ENCODE data around the gene SLC25A21.
"Not testable (repeated sequence)": the region's sequence is repeated elsewhere in the genome, so short reads cannot be mapped to it uniquely, and the experiment has no call there.

SLC25A21 gene

DNA sequence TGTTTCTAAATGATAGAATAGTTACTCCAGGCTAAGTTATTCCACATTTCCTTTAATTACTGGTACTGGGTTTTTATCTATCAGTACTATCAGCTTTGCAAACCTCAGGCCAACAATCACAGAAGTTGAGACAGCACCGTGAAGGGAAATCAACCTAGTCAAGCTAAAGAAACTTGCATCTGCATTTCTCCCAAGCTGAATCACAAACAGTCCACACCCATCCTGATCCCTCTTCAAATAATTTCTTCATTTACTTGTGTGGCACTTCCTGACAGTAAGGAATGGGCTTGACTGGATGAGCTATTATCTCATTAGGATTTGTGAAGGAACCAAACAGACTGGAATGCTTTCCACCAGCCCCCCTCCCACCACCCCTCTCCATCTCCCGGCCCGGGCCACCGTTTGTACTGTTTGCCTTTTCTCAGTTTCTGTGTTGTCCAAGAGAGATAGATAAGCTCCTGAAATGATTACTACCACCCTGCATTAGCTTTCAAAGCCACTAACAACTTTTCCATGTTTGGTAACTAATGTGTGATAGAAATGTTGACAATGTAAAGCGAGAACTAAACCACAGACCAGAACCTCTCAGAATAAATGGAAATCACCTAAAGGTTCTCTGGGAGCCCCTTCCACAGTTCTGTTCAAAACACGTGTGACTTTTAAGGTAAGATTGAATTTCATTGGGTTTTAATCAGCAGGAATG lies 236.3 kb downstream of the SLC25A21 start:
- DNase-seq = no peak

DNA sequence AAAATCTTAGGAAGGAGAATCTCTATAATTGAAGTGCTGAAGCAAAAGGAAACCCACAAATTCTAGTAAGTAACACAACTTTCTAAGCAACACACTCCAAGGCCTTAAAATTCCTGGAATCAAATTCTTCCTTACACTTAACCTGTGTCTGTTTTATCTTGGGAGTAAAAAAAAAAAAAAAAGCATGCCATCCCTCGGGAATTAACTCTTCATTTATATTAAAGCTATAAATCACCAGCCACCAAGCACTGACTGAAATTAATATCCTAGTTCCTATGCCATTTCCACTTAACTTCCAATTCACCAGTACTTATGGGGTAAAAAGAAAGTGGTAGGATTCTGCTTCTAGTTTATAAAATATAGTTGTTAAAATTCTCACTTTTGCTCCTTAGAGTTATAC lies 238.1 kb downstream of the SLC25A21 start:
- DNase-seq = no peak

DNA sequence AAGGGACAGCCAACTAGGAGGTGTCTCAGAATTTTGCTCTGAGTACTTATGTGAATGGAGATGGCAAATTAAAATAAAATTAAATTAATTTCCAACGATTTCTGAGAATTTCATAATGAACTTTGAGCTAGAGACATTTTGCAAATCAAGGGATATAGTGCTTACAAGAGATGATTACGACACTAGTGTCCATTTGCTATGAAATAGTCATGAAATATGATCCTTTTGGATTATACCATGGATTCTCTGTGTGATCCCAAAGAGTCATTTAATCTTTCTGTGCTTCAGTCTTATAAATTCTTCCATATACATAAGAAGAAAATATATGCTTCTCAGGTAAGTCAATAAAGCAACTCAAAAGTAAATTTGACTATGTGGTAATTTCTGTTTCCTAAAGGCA lies 240.6 kb downstream of the SLC25A21 start:
- DNase-seq = no peak

DNA sequence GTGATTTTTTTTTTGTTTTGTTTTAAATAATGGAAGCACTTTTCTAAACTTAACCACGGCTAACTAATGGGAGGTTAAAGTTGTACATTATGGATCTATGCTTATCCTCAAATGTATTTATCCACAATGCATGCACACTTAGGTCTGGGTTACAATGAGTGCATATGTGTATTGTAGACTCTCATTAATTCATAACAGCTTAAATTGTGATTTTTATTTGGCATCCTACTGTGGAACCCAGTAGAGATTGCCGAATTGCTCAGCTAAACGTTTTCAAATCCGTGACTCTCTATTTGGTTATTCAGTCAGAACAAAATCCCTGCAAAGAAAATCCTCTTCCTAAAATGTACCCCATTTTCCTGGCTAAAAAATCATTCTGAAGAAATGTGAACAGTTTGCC lies 244.0 kb downstream of the SLC25A21 start:
- DNase-seq = no peak

DNA sequence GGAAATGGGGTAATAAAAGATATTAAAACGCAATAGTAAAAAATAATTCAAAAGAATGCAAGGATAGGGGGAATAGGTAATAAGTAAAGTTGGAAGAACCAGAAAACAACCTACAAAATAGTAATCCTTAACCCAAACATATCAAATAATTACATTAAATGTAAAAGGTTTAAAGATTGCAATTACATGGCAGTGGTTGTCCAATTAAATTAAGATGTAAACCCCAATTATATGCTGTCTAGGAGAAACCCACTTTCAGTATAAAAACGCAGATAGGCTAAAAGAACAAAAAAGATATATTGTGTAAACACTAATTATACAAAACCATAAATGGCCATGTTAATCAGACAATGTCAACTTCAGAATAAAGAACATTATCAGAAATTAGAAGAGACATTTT lies 247.3 kb downstream of the SLC25A21 start:
- DNase-seq = no peak

DNA sequence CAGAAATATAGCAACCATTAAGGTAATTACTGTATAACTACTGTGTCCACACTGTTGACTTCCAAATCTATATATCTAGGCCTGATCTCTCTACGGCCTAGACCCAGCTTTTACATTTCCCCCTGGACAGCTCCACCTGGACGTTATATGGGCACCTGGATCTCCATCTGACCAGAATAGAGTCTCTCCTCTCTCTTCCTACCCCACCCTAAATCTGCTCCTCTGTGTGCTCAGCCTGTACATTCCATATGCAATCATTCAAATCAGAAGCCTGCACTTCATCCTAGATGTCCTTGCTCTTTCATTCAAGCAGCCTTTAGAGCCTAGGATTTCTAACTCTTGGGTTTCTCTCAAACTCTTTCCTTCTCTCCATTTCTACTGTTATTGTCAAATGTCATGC lies 255.7 kb downstream of the SLC25A21 start:
- no peak for DNase-seq

DNA sequence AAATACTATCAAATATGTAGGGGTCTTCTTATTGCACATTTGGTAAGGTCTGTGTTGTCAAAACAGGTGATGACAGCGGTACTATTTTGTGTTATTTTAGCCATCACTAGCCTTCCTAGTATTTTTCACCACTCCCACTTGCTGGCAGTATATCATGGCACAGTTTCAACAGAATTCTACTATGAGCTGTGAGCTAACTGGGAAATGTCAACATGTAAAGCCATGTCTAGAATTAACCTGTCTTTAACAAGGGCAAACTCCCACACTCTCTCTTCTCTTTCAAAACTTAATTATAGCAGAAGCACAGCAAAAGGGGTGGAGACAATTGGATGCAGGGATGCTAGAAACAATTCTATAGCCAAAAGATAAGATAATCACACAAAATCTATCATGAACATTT lies 257.3 kb downstream of the SLC25A21 start:
- no peak for DNase-seq

DNA sequence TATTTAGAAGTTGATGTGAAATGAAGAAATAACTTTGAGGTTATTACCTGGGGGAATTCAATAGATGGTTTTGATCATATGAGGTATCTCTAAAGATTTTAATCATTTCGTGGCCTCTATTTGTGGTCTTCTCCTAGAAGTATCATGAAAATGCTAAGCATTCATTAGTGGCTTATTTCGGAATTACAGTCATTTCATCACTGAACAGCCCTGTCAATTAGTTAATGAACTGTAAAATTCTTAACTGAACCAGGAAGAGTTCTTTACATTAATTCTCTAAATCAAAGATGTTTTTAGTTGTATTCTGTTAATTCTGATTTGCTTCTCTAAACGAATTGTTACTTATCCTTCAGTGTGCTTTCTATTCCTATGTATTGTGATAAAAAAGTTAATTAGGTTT lies 261.8 kb downstream of the SLC25A21 start:
- no peak for DNase-seq

DNA sequence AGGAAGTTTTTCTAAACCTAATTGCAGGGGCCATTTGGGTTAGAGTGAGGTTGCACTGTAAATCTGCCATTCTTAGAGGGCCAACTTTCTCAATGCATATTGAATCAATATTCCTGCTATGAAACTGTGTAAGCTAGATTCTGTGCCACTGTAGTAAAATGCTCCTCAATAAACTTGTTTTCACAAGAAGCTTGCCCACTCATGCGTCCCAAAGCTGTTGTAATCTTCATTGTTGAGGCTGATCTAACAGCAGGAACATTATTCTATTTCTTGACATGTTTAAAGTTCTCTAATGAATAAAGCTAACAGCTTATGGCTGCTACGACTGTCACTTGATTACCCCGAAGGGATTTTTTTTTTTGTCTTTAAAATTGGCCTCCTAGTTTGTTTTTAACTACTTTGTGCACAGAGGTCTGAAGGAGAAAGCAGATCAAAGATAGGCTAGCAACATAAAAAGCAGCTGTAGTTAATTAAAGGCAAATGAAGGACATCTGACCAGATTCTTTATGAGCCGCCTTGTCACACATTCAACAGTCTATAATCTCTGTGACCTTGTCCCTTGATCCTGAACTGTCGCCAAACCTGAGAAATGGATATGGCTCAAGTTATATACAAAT lies 267.0 kb downstream of the SLC25A21 start:
- DNase-seq = no peak

DNA sequence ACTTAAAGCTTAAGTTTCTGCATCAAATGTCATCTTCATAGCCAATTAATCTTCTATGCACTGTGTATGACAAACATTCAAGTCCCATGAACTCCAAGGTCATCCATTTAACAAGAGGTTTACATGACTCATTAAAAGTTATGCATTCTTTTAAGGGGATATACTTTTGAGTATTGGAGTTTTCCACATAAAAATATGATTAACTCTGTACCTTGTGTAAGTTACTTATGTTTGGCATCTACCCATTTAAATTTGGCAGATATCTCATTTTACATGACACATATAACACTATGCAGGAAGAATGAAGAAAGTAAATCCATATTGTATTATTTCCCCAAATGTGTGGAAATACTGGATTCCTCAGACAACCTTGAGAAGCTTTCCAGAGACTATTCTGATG lies 270.5 kb downstream of the SLC25A21 start:
- no peak for DNase-seq

DNA sequence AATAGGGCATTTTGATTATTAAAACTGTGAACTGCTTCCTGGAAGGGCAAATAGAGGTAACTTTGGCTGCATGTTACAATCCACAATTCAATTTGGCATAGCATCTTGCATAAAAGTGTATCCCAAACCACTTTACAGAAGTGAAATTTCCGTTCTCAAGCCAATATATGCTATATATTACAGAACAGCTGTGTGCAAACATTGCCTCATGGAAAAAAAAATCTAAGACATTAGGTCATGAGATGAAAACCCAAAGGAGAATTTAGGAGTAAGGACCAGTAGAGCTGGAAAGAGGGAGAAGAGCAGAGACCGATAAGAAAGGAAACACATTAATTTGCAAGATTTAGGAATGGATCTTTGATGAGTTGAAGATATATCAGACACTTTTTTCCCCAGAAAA lies 271.6 kb downstream of the SLC25A21 start:
- no peak for DNase-seq

DNA sequence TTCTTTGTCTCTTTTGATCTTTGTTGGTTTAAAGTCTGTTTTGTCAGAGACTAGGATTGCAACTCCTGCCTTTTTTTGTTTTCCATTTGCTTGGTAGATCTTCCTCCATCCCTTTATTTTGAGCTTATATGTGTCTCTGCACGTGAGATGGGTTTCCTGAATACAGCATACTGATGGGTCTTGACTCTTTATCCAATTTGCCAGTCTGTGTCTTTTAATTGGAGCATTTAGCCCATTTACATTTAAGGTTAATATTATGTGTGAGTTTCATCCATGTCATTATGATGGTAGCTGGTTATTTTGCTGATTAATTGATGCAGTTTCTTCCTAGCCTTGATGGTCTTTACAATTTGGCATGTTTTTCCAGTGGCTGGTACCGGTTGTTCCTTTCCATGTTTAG lies 276.1 kb downstream of the SLC25A21 start:
- DNase-seq = not testable (repeated sequence)

DNA sequence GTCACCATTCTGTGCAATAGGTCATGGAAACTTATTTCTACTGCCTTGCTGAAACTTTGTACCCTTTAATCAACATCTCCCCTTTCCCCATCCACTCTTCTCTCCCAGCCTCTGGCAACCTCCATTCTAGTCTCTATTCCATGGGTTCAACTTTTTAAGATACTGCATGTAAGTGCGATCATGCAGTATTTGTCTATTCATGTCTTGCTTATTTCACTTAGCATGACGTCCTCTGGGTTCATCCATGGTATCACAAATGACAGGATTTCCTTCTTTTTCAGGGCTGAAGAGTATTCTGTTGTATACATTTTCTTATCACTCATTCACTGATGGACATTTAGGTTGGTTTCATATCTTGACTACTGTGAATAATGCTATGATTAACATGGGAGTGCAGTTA lies 288.4 kb downstream of the SLC25A21 start:
- DNase-seq = no peak

DNA sequence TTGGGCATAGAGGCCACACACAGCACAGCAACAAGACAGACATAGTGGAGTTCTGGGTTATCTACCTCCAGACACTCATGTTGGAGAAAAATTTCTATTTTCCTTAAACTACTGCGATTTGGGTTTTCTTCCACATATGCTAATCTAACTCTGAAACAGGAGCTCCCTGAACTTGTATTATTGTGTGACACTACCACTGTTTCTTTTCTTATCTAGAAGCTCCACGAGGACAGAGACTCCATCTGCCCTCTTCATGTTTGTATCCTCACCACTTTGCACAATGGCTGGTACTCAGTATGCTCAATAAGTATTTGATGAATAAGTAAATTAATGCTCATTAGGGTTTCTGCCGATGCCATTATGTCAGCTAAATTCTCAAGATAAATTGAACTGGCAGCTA lies 292.1 kb downstream of the SLC25A21 start:
- DNase-seq = no peak

DNA sequence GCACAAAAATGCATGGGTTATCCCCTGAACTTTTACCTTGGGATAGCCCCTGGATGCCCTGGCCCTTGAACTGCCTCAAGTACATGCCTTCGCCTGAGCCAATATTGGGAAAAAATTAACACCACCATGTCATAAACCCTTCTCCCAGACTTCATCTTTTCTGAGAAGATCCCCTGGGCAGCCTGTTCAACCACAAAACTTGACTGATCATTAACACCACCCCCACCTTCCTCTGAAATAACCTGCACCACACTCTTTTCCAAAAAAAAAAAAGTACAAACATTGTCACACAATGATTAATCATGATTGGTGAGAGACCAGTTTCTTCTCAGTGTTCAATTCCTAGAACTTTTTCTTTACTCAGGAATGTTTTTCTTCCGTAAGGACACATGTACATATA lies 292.8 kb downstream of the SLC25A21 start:
- no peak for DNase-seq

DNA sequence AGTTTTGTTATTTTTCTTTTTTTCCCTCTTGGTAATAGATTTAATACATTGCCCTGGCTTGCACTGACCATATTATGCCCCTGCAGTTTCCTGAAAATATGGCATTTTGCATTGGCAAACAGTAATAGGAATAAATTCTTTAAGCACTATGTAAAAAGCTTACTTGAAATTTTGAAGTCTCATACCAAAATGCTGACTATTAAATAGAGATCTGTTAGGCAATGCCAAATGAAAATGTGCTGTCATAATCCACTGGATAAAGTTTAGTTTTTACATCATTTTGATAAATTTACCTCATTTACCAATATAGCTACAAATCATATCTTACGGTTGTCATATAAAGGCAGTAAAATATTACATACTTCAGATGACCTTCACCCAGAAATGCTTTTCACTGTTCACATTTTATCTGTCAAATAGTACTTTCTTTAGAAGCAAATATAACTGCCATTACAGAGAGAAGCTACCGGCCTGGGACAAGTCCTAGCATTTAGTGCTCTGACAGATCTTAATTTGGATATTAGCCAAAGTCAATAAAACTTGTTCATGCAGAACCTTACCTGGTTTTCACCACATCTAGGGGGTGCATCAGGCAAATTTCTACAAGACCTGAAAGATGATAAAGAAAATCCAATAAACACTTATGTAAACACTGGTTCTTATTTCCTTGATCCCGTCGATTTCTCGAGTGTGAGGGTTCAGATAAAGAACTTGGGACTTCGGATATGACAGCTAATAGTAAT lies 297.8 kb downstream of the SLC25A21 start:
- DNase-seq = peak; percentile 68

DNA sequence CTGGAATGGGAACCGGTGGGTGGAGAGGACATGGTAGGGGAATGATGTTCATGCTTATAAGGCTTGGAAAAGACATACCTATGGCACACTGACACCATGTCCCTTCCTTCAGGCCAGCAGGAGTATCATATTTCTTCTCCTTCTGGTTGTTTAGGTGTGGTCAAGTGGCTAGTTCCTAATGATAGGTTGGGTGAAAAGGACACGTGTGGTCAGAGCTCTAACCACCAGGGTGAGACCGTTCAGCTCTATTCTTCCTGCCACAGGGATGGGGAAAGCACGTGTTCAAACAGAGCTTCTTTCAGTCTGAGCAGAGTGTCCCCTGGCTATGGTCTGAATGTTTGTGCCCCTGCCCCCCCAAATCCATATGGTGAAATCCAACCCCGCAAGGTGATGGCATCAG lies 301.6 kb downstream of the SLC25A21 start:
- peak; percentile 20 for DNase-seq

DNA sequence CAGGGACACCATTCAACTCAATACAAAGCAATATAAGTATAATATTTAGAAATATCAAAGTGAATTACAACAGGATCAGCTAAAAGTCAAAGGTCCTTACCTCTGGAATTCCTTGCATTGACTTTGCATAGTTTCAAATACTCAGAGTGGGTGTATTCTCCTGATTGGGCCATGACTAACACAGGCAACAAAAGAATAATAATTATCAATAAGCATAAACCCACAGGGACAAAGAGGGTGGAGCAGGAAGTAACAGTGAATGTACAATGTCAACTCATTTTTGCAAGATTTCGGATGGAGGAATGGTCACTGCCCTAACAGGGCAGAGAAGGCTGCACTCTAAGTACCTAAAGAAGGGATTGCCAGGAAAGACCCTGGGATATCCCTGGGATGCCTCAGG lies 303.3 kb downstream of the SLC25A21 start:
- no peak for DNase-seq

DNA sequence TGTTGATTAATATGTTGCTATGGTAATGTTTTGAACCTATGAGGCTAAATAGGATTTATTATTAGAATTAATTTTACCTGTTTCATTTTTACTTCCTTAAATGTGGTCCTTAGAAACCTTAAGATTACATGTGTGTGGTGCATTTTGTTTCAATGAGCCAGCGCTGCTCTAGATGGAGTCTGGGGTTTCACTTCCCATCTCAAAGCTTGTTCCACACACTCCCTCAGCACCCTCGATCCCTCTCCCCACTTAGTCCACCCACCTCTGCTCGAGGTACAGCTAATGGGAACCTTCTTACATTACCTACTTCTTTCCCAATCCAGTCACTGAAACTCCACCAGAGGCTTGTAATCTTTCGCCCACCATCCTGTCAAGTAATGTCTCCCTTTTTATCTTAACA lies 305.5 kb downstream of the SLC25A21 start:
- DNase-seq = no peak

DNA sequence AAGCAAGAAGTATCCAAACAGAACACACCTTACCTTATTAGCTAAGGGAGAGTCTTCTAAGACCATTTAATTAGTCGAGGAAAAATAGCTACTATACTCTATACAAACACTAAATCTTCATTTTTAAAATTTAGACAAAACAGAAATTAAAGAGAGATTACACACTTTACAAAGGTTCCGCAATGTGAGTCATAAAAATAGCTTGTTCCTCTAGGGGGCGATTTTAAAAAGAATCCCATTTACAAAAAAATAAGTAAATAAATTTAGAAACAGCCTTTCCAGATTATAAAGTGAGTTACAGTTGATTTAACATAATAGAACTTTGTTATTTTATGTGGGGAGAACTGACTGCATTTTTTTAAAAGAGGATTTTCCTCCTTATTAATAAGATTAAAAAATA lies 309.1 kb downstream of the SLC25A21 start:
- DNase-seq = no peak

DNA sequence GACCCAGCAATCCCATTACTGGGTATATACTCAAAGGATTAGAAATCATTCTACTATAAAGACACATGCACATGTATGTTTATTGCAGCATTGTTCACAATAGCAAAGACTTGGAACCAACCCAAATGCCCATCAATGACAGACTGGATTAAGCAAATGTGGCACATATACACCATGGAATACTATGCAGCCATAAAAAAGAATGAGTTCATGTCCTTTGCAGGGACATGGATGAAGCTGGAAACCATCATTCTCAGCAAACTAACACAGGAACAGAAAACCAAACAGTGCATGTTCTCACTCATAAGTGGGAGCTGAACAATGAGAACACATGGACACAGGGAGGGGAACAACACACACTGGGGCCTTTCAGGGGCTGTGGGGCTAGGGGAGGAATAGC lies 310.2 kb downstream of the SLC25A21 start:
- not testable (repeated sequence) for DNase-seq

DNA sequence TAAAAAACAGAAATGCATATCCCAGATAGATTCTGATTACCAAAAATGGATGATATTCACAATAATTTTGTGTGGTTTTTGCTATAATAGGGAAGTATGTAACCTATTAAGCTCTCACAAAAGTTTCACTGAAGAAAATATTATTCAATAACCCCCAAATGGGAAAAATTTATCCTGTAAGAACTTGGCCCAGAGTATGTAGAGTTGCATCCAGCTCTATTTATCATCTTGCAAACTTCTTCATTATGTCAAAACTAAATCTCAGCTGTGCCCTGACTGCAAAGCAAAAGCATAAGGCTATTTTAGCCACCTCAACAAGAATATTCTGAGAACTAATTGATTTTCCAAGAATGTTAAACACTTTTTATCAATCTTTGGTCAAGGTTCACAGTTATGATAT lies 311.6 kb downstream of the SLC25A21 start:
- no peak for DNase-seq

DNA sequence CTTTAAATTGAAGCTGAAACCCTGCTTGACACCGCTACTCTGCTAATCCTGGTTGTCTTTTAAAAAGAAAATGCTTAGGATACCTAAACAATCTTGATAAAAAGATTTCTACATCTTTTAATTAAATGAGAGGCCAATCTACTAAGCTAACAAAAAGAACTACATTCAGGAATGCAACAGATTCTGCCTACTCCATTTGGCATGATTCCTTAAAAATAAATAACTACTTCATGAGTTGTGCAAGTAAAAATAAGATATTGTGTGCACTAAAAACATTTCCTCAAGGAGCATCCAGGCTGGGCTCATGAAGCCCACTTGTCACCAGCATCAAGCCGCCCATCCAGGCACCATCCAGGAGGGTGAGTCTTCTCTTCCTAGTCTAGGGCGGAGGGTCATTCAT lies 313.3 kb downstream of the SLC25A21 start:
- no peak for DNase-seq

DNA sequence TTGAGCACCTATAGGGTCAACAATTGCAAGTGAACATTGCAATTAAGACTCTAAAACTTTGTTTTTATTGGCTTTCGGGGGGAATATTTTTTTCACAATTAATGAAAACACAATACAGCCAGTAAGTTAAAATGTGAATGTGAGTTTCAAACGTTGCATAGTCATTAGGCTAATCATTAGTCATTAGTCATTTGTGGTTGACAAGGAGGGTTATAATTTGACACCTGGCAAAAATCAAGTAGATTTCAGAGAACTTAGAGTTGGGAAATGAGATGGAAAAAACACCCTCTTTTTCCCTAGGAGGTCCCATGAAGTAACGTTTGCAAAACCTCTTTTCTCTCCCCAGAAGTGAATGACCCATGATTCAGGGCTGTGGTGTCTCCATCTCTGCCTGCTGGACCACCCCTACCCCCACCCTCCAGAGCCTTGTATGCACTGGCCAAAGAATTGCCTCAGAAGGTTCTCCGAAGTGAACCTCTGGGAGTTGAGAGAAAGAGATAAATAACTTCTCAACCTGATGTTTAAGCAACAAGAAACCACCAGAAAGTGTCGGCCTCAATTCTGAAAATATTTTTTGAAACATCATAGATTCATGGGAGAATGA lies 314.5 kb downstream of the SLC25A21 start:
- DNase-seq = no peak

Data from DMS53 (cell line).